Osteoblast (primary cell): Measurements from ENCODE around the gene LCE6A. TPM values are rescaled to one million over a fixed set of nuclear protein-coding genes. Genes with fewer than 3 reads are reported as not detected.
A peak's percentile ranks its signal among the peaks of the same experiment; 100 is the strongest.

ENCODE experiments used
- DNase-seq: peaks from one replicate; pipeline ENCODE4 v3.0.0; 2011; ENCODE audit warnings: low spot score, mixed read lengths; ENCODE audit not compliant: insufficient read length; ENCODE audit errors: missing footprints
- H2AFZ ChIP-seq: 2 replicates; pipeline ENCODE4 v1.6.0; 2011; ENCODE audit warnings: mild to moderate bottlenecking, low read length
- H3K27ac ChIP-seq: 2 replicates; pipeline ENCODE4 v1.5.1; 2011; ENCODE audit warnings: mild to moderate bottlenecking, low read depth, low read length, moderate library complexity
- H3K27me3 ChIP-seq: 2 replicates; pipeline ENCODE4 v1.6.0; 2012; ENCODE audit warnings: mild to moderate bottlenecking, control low read depth, inconsistent platforms, low read length, moderate library complexity; ENCODE audit not compliant: insufficient read depth
- H3K36me3 ChIP-seq: 2 replicates; pipeline ENCODE4 v1.5.1; 2011; ENCODE audit warnings: mild to moderate bottlenecking, low read length, control low read depth, moderate library complexity; ENCODE audit not compliant: insufficient read depth
- H3K4me1 ChIP-seq: 2 replicates; pipeline ENCODE4 v1.5.1; 2011; ENCODE audit warnings: mild to moderate bottlenecking, low read length, control low read depth, moderate library complexity; ENCODE audit not compliant: insufficient read depth
- H3K4me2 ChIP-seq: 2 replicates; pipeline ENCODE4 v1.6.0; 2011; ENCODE audit warnings: mild to moderate bottlenecking, low read length; ENCODE audit not compliant: insufficient read depth
- H3K4me3 ChIP-seq: fragments of 200-600 bp; sonication (generic); 3 replicates; pipeline ENCODE4 v1.5.1; 2012; ENCODE audit warnings: mild to moderate bottlenecking, low read length, inconsistent platforms; ENCODE audit not compliant: insufficient read depth
- H3K79me2 ChIP-seq: 2 replicates; pipeline ENCODE4 v1.6.0; 2012; ENCODE audit warnings: mild to moderate bottlenecking, low read length, control low read depth, inconsistent platforms; ENCODE audit not compliant: insufficient read depth
- H3K9me3 ChIP-seq: 2 replicates; pipeline ENCODE4 v1.5.1; 2011; ENCODE audit warnings: low read depth, low read length, control low read depth
- H4K20me1 ChIP-seq: 2 replicates; pipeline ENCODE4 v1.6.0; 2012; ENCODE audit warnings: mild to moderate bottlenecking, low read length, control low read depth; ENCODE audit not compliant: insufficient read depth
- CTCF ChIP-seq: IDR thresholded peaks from 2 replicates; pipeline ENCODE4 v1.5.1; 2011; ENCODE audit warnings: mild to moderate bottlenecking, low read depth, low read length, moderate library complexity; ENCODE audit errors: extremely low read depth
- total RNA-seq: library from RNA; depleted of rRNA; stranded (reverse); fragments of >200 nt; gene quantifications from 2 replicates; pipeline ENCODE4 v1.2.3, GENCODE V29; 2012

LCE6A gene
- total RNA-seq, 1 donor: not detected

GRCh38 chr1:152870831-152871730 lies 28.4 kb downstream of the LCE6A start:
- Histone ChIP-seq H3K36me3 (no peaks in the 10 kb centered on the region), H4K20me1 (no peaks in the 10 kb centered on the region), H2AFZ (no peak overlapping the region), H3K4me3 (no peak overlapping the region), H3K4me1 (peaks cover 3% of the 10 kb centered on the region), H3K27me3 (no peaks in the 10 kb centered on the region), H3K9me3 (no peaks in the 10 kb centered on the region), H3K27ac (no peak overlapping the region), H3K79me2 (no peaks in the 10 kb centered on the region), H3K4me2 (no peak overlapping the region)
- no peak for DNase-seq
- peak; percentile 70 for TF ChIP-seq CTCF

DNA sequence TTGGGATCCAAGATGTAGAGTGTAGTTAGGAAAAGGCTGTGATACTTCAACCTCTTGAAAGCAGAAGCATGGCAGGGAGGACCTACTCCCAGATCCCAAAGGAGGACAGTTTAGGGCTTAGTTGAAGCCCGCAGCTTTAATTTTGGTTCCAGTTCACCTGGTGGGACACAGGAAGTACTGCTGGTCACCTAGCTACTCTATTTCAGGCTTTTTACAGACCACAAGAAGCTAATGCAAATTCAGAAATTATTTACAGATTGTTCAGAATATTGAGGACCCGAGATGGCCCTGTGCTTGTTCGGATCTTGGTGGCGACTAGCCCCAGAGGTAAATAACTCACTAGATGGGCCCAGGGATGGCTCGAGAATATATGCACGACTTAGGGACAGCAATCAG lies 29.1 kb downstream of the LCE6A start:
- no peak for DNase-seq
- H2AFZ ChIP-seq: no peak overlapping the region
- no peaks in the 10 kb centered on the region for H3K36me3 ChIP-seq
- H3K4me2 ChIP-seq: no peak overlapping the region
- peaks cover 3% of the 10 kb centered on the region for H3K4me1 ChIP-seq
- no peaks in the 10 kb centered on the region for H3K9me3 ChIP-seq
- no peaks in the 10 kb centered on the region for H4K20me1 ChIP-seq
- no peaks in the 10 kb centered on the region for H3K27me3 ChIP-seq
- H3K4me3 ChIP-seq: no peak overlapping the region
- no peak for TF ChIP-seq CTCF
- H3K27ac ChIP-seq: no peak overlapping the region
- H3K79me2 ChIP-seq: no peaks in the 10 kb centered on the region

GRCh38 chr1:152873495-152873894 lies 30.8 kb downstream of the LCE6A start:
- Histone ChIP-seq H3K9me3 (no peaks in the 10 kb centered on the region), H4K20me1 (no peaks in the 10 kb centered on the region), H3K4me3 (no peak overlapping the region), H3K79me2 (no peaks in the 10 kb centered on the region), H3K4me2 (no peak overlapping the region), H3K27ac (no peak overlapping the region), H3K4me1 (peaks cover 3% of the 10 kb centered on the region), H3K36me3 (no peaks in the 10 kb centered on the region), H2AFZ (no peak overlapping the region), H3K27me3 (no peaks in the 10 kb centered on the region)
- no peak for DNase-seq
- no peak for TF ChIP-seq CTCF

DNA sequence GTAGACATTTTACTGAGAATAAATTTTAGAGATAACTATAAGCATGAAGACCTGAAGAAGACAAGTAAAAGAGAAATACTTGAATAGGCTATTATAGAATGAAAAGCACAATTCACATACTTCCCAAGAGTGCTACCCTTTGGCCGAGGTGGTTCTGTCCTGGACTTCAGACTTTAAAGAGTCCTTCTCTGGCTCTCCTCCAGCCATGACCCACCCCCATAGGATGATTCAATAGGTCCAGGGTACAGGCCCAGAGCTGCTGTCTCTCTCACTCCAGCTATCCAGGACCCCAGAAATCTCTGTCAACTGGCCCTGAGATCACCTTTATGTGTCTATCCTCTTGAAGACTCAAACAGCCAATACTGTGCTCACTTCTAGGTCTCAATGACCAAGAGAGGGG lies 34.2 kb downstream of the LCE6A start:
- H3K36me3 ChIP-seq: no peaks in the 10 kb centered on the region
- H4K20me1 ChIP-seq: no peaks in the 10 kb centered on the region
- no peak overlapping the region for H2AFZ ChIP-seq
- no peak overlapping the region for H3K4me2 ChIP-seq
- no peak for DNase-seq
- H3K27ac ChIP-seq: no peak overlapping the region
- no peaks in the 10 kb centered on the region for H3K79me2 ChIP-seq
- no peak for TF ChIP-seq CTCF
- H3K27me3 ChIP-seq: no peaks in the 10 kb centered on the region
- H3K4me3 ChIP-seq: no peak overlapping the region
- no peaks in the 10 kb centered on the region for H3K9me3 ChIP-seq
- H3K4me1 ChIP-seq: peaks cover 3% of the 10 kb centered on the region
